BE2C (cell line): ENCODE data around the gene PLAGL1.

ENCODE experiments used
- DNase-seq: peaks from one replicate; pipeline ENCODE4 v3.0.0-alpha.2; 2020
- H3K27me3 ChIP-seq: fragments of 250-450 bp; sonication (Bioruptor Pico); 2 replicates; pipeline ENCODE4 v1.5.1; 2020; ENCODE audit warnings: mild to moderate bottlenecking
- H3K36me3 ChIP-seq: fragments of 250-450 bp; sonication (Bioruptor Pico); 2 replicates; pipeline ENCODE4 v1.5.1; 2020; ENCODE audit warnings: mild to moderate bottlenecking
- H3K4me1 ChIP-seq: fragments of 250-450 bp; sonication (Bioruptor Pico); 2 replicates; pipeline ENCODE4 v1.5.1; 2020
- H3K4me3 ChIP-seq: 2 replicates; pipeline ENCODE4 v1.5.1; 2011; ENCODE audit warnings: low read depth, low read length
- H3K9me3 ChIP-seq: fragments of 250-450 bp; sonication (Bioruptor Pico); 2 replicates; pipeline ENCODE4 v1.5.1; 2020
- CTCF ChIP-seq: IDR thresholded peaks from 2 replicates; pipeline ENCODE4 v1.5.1; 2012; ENCODE audit warnings: mild to moderate bottlenecking, low read depth, low read length

PLAGL1 gene

GRCh38 chr6:144027932-144028587, 20.0 kb upstream of the PLAGL1 start:
- TF ChIP-seq CTCF, result no peak
- Histone ChIP-seq H3K36me3 (no peaks in the 10 kb centered on the region), H3K4me3 (no peak overlapping the region), H3K27me3 (no peaks in the 10 kb centered on the region), H3K9me3 (no peaks in the 10 kb centered on the region), H3K4me1 (no peaks in the 10 kb centered on the region)
- DNase-seq, result no peak

- Histone ChIP-seq H3K27me3 (no peaks in the 10 kb centered on the region), H3K9me3 (no peaks in the 10 kb centered on the region), H3K36me3 (no peaks in the 10 kb centered on the region), H3K4me1 (no peaks in the 10 kb centered on the region), H3K4me3 (no peak overlapping the region)
- DNase-seq, result no peak
- TF ChIP-seq CTCF, result no peak
Observed at GRCh38 chr6:144023216-144023615, 15.2 kb upstream of the PLAGL1 start.

GRCh38 chr6:144019929-144020328, 11.9 kb upstream of the PLAGL1 start:
- Histone ChIP-seq H3K27me3 (no peaks in the 10 kb centered on the region), H3K9me3 (no peaks in the 10 kb centered on the region), H3K4me1 (no peaks in the 10 kb centered on the region), H3K4me3 (no peak overlapping the region), H3K36me3 (no peaks in the 10 kb centered on the region)
- TF ChIP-seq CTCF, result no peak
- DNase-seq, result no peak

- no peak for TF ChIP-seq CTCF
- no peaks in the 10 kb centered on the region for H3K27me3 ChIP-seq
- no peak overlapping the region for H3K4me3 ChIP-seq
- no peaks in the 10 kb centered on the region for H3K36me3 ChIP-seq
- no peaks in the 10 kb centered on the region for H3K4me1 ChIP-seq
- no peak for DNase-seq
- H3K9me3 ChIP-seq, result 0 out of 2 replicates have a peak, but pooled peaks cover 4% of the 10 kb centered on the region
Observed at GRCh38 chr6:144017166-144018094, 9.4 kb upstream of the PLAGL1 start.

- Histone ChIP-seq H3K4me1 (no peaks in the 10 kb centered on the region), H3K36me3 (no peaks in the 10 kb centered on the region), H3K4me3 (no peak overlapping the region), H3K27me3 (peaks cover 6% of the 10 kb centered on the region), H3K9me3 (0 out of 2 replicates have a peak, but pooled peaks cover 4% of the 10 kb centered on the region)
- TF ChIP-seq CTCF, result peak; percentile 86
- DNase-seq, result peak; percentile 71
Observed at GRCh38 chr6:144013486-144013909, 5.4 kb upstream of the PLAGL1 start.
